ENCODE measurements around the gene TLE4.
A peak's percentile ranks its signal among the peaks of the same experiment; 100 is the strongest.

The TLE4 gene

DNA sequence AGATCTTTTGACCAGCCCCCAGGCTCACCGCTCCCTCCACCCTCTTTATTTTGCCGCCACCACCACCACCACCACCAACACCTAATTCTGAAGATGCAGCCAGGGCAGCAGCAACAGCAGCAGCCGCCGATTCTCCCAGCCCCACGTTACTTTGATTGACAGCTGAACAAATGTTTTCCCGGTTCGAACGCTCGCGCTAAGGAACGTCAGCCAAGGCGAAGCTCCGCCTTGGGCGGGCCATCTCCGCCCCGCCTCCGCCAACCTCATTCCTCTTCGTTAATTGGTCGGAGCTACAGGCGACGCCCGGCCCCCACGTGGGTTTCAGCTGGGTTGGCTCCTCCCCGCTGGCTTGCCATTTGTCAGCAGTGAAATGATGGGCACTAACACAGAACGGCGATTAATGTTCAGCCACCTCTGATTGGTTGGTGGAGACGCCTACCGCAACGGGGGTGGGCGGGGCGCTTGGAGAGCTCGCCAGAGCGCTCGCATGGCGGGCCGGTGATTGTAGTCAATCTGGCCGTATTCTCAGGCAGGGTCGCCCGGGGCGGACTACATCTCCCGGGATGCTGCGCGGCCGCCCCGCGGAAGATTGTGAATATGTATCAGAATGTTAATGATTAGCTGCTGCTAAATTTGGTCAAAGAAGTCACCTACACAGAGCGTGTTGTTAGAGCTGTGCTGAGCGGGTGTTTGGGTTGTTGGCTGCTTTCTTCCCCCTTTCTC, at the start of gene TLE4:
TLE4 (plus strand) TSS at position 657 of the 723 bp plus-strand sequence. CDS start 826 bp downstream, outside the sequence.
- DNase-seq = peak; percentile 98 to 99

DNA sequence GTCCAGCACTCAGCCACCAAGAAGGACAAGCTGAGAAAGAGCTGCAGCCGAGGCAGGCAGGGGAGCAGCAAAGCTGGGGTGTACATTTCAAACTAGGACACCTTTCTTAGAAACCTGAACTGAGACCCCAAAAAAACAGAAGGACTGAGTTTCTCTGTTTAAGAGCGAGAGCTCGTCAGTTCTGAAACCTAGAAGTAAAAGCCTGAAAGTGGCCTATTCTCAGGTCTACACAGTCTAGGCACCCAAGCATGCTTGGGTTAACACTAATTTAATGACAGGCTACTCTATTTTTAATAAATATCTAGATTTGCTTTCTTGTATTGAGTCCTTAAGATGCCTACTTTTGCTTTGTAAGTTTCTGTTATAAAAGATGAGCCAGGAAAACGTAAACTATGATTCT, 49.0 kb upstream of the TLE4 start:
- no peak for DNase-seq

DNA sequence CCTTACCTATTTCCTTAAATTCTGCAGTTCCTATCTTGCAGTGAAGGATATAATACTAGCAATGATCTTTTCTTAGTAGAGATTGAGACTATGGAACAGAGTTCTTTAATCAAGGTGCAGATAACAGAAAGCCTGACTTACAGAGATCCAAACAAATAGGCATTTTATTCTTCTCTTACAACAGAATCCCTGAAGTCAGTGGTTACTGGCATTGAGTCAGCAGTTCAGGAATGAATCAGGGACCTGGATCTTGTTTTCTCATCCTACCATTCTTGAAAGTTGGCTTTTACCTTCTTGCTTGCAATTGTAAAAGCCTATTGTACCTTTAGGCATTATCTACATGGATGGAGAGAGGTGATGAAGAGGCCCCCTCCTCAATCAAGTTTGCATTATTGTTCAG, 47.5 kb upstream of the TLE4 start:
- DNase-seq = no peak

DNA sequence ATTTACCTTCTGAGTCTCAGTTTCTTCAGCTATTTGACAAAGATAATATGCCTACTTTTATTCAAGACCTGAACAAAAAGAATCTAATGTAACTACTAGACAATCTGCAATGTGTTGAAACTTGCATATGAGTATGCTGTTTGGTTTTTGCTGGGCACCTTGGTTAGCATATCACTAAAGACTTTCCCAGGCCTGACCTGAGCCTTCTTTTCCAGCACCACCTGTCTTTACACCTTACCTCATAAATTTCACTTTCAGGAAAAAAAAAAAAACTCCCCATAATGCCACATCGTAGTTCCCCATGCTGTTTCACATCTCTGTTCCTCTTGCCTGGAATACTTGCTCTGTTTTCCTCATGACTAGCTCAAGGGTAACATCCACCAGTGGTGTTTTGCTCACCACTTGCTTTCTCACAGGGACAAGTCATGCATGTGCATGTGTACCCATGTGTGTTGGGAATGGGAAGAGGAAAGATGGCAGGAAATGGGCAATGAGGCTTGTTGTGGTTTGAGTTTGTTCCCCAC, 45.6 kb upstream of the TLE4 start:
- no peak for DNase-seq

DNA sequence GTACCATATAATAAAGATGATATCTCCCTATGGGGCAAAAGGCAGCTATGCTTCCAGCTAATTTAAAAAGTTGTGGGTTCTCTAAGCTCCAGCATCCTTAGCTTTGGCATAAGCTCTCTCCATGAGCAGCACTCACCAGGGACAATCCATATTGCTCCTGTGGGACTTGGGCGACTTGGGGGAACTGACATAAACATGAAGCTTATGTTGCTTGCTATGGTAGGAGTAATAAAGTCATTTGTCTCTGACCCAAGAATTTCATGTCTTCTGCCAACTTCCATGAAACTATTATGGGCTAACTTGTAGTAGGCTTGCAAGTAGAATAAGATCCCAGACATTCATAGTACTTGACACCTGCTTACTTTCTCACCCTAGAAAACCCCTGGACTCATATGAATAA, 36.2 kb upstream of the TLE4 start:
- no peak for DNase-seq

DNA sequence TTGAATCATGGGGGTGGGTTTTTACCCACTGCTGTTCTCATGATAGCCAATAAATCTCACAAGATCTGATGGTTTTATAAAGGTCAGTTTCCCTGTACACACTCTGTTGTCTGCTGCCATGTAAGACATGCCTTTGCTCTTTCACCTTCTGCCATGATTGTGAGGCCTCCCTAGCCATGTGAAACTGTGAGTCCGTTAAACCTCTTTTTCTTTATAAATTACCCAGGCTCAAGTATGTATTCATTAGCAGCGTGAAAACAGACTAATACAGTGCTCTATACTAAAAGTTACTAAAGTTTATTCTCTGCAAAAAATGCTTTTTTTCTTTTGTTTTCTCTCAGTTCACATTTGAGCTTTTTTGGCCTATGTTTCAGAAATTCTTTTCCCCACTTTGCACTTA, 33.9 kb upstream of the TLE4 start:
- DNase-seq = no peak

DNA sequence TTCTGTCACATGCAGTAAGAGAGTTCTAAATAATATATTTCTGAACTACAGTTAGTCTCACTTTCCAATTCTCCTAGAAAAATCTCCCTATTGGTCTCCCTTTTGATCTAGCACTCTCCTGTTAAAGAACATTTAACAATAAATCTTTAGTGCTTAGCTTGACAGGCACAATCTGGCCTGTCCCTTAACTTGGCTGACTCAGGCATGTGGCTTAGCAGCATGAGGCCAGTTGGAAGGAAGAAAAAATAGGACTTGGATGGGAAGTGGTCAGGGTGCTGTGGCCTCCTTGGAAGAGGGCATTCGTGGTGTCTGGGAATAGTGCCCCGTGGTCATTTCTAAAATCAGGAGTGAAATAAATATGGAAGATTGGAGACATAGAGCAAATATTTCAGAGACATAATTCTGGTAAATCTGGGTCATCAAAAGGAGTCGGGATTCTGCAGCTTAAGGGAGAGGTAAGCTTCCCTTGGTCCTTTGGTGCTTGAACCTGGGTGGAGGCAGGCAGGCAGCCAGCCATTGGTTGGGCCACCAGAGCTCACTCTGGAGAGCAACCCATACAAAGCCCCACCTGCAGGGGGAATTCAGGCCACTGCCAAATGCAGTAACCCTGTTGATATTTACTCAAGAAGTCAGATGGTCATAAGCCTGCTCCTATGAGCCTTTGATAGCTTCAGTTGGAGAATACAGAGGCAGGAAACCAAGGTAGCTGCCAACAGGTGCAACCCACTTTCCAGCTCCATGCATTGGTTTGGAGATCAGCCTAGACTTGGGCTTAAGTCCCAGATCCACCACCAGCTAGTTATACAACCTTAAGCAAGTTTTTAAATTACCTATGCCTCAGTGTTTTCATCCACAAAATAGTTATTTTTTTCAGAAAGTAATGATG, 28.8 kb upstream of the TLE4 start:
- no peak for DNase-seq

DNA sequence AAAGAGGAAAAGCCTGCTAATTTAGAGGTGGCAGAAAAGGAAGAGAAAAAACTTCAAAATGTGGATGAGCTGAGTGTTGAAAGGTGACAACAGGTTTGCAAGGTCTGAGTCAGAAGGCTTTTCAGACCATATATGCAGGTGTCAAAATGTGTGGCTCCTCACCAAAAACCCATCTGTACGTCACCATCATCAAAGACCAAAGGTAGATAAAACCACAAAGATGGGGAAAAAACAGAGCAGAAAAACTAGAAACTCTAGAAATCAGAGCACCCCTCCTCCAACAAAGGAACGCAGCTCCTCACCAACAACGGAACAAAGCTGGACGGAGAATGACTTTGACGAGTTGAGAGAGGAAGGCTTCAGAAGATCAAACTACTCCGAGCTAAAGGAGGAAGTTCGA, 27.4 kb upstream of the TLE4 start:
- DNase-seq = peak; percentile 23 to 25

DNA sequence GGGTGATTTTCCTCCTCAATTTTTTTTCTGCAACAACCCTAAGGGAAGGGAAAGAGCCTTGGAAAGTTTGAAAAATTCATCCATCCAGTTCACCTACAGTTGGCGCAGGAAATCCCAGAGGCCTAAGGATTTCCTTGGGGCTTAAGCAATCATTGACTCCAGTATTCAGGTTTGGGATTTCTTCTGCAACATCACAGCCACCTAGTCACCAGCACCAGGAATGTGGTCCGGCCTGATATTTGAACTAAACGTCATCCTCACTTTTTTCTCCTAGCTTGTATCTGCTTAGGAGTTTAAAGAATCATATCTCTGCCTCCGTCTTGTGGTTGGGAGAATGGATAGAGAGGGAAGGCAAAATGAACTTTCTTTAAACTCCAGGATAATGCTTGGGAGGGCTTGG, 20.2 kb upstream of the TLE4 start:
- no peak for DNase-seq

DNA sequence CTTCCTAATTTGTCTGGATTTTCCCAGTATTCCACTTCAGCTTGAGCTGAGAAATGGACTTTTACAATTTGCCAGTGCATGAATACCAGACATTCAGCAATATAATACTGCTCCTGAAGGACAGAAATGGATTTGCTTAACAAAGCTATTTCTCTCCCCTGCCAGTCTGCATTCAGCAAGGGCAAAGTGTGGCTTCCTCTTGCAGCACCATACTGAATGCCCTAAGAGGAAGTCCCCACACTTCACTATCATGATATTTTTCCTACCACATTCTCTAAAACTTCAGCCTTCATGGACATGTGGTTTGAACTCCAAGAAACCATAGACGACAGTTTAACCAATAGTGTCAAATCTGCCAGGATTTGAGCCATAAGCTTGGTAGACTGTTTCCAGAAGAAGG, 19.8 kb upstream of the TLE4 start:
- no peak for DNase-seq

DNA sequence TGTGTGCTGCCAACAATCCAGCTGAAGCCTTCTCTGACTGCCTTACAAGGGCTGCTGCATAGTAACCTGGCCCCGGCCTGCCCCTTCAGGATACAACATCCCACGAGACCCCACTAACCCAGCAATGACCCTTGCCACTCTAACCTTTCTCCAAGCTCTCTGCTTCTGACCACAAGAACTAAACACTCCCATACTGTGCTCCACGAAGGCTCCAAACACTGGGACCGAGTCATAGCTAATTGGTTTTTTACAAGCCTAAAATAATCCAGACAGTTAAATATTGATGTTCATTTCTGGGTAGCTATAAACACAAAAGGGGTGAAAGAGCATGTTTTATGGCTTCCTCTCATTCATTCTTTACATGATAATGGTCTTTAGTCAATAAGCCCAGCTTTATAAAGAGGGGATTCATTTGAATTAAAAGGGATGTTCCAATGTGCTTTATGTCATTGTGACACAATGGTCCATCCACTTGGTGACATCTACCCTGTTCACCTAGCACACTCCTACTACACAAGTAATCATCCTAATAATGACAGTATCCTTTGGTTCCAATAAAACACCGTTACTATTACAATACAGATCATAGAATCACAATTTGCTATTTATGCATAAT, 16.2 kb upstream of the TLE4 start:
- no peak for DNase-seq

DNA sequence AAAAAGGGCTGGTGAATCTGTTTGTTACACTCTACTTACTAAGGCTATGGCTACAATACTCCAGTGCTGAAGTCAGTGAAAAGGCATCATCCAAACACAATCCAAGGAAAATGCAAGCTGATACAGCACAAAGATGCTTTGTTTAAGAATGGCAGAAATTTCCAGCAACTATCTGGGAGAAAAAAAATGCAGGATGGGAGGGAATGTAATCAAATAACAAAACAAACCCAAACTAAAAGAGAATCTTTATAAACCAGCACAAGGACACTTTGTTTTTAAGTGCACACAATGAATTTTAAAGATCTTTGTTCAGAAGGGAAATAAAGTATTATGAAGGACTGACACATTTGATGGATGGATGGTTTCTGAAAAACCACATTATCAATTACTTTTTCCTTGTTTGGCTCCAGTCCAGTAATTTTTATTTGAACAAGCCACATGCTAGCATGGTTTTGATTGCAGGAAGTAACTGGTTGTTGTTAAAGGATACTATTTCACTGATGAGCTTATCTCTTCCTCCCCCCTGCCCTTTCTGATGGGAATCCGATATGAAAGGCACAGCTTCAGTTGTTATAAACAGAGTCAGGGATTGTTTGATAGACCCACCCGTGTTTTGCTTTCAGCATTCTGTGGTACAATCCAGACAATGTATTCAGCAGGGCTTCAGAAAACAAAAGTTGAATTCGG, 12.1 kb upstream of the TLE4 start:
- no peak for DNase-seq

DNA sequence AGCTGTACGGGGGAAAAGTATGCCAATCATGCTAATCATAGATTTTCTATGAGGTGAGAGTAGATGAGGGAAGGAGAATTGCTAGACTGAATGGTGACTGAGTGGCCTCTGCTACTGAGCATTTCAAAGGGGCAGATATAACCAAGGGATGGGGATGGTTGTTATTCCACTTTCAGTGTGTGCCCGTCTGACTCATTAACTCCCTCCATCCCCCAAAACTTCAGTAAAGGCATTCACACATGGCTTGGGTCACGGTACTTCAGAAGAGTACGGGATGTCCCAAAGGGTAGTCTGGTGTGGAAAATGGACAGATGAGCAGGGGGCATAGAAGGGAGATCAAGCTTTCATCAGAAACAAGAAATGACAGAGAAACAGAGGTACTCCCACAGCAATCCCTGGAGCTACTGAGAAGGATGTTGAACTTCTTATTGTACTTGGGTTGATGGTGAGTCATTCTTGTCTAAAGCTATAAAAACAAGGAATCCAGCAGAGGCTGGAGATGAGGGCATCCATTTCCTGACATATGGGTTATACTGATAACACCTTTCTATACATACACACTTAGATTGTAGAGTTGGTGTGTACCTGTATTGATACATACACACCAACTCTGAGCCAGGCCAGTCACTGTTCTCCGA, 8.9 kb upstream of the TLE4 start:
- DNase-seq = no peak

DNA sequence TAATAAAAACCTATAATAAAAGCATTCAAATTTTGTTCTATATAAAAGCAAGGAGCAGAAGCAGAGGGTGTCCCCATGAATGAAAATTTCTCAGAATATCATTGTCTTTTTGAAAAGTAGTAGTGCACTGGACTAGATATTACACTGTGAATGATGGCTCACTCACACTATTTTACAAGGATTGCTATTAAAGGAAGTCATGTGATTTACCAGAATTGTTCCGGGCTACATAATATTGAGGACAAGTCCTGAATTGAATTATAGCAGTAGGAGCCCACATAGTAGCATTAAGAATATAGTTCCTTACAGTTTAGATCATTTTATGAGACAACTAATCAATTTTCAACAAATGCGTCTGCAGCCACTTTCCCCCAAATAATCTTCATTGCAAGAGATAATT, 7.7 kb upstream of the TLE4 start:
- no peak for DNase-seq

DNA sequence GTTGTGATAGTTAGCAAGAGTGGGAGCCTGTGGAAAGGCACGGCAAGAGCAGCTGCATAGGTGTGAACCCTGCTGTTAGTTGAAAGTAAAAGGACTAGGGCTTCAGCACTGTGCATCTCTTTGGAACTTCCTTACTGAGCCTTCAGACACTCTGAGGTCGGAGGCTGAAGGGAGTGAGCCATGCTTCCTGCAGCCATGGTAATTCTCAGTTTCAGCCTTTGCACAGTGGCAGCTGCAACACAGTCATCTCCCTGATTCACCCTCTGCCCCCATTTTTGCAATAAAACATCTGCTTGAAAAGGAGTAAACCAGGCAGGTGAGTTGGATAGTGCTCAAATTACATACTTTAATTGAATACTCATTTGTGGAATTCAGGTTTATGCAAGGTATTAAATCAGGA, 6.5 kb upstream of the TLE4 start:
- DNase-seq = peak; percentile 33 to 52

DNA sequence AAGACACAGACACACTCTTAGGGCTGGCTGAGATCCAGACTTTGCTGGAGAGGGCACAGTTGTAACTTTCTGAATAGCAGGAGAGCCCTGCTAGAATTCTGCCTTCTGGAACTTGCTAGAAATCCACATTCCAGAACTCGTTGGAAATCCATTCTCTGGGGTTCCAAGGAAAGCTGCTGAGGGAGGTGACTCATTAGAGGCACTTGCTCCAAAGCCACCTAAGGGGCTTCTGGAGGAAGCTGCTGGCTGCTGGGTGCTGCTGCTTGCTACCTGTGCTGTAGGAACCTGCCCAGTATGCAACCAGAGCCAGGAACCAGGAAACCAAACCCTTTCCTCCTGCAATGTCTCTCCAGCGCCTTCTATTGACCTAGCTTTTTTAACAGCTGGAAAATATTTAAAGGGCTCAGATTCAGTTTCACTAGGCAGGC, 4.1 kb upstream of the TLE4 start:
- DNase-seq = no peak

DNA sequence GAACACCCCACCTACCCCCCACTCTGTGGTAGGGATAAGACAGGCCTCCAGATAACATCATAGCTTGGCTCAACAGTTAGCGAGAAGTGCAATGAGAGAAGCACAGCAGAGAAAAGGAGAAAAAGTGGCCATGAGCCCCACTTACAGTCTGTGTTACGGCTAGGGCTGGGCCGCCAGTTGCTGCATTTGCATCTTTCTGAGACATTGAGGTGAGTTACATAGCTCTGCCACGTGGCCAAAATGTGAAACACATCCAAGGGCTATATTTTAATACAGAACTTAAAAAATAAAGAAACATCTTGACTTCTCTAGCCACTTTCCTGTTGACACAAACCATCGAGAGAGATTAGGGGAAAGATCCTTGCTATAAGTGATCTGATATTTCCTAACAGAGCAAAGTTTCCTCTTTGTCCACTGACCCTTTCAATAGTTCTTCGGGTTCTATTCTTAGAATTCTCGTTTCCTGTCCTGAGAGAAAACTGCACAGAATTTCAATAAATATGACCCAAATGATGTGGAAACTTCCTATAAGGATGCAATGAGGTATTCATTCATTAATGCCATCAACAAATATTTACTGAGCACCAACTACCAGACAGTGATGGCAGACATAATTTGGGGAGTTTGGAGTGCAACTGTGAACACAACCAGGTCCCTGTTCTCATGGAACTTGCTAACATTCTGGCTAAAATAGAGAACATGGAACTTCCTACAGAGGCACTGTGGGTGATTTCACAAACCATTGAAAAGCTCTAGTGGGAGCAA, 3.2 kb upstream of the TLE4 start:
- DNase-seq = no peak

DNA sequence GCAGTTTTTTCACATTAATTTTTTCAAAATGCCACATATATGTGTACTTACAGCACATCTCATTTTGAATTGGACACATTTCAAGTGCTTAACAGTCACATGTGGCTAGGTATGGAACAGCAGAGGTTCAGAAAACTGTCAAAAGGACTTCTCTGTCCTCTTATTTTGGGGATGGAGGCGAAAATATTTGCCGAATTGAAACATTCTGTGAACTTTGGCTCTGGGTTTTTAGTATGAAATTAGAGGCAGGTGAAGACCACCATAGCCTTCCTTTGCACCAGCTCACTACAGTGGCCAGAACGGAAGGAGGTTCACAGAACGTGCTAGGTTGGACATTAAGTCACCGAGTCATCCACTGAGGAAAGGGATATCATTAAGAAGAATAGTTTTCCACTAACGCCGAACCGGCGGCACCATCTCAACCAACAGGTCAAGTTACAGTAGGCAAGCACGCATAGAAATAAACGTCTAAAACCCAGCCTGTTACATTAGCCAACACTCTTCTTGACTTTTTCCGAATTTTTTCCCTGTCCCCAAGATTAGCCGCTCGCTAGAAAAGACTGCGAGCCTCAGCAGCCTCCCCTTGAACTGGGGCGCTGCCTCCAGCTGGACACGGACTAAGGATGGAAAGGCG, 1.8 kb upstream of the TLE4 start:
- DNase-seq = no peak

DNA sequence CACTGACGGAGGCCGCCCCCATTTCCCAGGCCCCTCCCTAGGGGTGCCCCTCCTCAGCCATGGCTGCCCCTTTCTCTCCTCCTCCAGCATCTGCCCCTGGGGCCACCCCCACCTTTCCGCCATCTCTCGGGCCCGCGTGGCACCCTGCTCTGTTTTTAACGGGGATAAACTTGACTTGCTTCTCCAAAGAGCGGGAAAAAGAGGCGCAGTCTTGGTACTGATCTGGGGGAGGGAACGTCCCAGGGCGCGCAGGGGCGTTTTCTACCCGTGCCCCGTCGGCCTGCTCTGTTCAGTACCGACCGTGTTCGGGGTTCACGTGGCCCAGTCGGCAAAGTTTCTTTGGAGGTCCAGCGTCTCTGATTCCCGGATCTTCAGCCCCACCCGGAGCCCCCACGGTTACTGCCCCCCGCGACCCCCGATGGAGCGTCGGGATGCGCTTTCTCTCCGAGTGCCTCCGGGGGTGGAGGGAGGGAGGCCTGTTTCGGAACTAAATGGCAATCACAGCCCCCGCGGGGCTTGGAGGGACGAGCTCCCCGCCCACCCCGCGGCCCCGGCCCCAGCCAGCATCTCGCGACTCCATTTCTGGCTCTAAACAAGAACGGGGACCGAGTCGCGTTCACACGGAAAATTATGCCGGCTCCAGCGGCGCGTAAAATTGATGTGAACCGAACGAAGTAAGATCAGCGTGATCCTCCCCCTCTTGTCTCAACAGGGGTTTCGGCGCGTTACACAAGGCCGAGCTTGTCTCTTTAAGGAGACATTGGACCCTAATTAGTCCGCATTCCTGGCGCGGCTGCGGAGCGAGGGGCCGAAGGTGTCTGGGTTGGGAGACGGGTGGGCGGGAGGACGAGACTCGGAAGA, 1.1 kb upstream of the TLE4 start:
- DNase-seq = peak; percentile 64 to 66

DNA sequence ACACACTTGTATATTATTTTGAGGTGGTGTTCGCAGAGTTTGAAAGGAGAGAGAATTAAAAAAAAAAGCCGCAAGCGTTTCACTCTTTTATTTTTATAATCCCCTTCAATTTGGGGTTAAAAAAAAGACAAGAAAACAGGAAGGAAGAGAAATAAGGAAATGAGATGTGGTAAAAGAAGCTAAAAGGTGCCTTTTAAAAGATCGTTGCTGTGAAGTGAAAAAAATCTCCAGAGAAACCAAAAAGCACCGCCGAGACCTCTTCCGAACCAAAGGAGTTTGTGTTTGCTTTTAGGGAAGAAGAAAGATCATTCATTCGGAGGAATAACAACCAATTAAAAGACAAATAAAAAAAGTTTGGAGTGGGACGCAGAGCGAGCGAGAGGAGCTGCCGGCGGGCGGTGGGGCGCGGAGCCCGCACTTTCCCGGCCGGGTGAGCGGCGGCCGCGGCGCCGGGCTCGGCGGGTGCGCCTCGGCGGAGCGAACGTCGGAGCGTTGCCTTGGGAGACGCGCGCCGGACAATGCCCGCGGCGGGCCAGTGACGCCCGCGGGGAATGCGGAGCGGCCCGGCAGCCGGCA, 355 bp downstream of the TLE4 start:
- peak in 1 of 2 experiments; percentile 46 for DNase-seq

Data from activated T-cell treated with anti-CD3 and anti-CD28 coated beads, Interleukin-2, amount 50 U/mL, for 48 hours (primary cell).